WTC11 (cell line): ENCODE measurements around the gene WDR75. TPM values are rescaled to one million over a fixed set of nuclear protein-coding genes. Genes with fewer than 3 reads are reported as not detected.

Source experiments
- ATAC-seq: fragments of 200-7000 bp; cut with Tn5 transposase; 2 replicates; pipeline ENCODE4 v1.10.0; 2021; ENCODE audit warnings: mild to moderate bottlenecking, moderate library complexity
- CTCF ChIA-PET: fragments of 300-600 bp; sonication (Branson Sonifier 250); formaldehyde crosslinking; loops from one replicate; lab custom pipeline; 2021; ENCODE audit warnings: antibody characterized with exemption; lab: Charles Lee
- POLR2A ChIA-PET: fragments of 350-600 bp; sonication (Branson Sonifier 250); formaldehyde crosslinking; loops from one replicate; lab custom pipeline; 2021; ENCODE audit warnings: antibody characterized with exemption; lab: Charles Lee
- DNase-seq: peaks from one replicate; pipeline ENCODE4 v3.0.0; 2021; ENCODE audit warnings: low spot score
- H3K27ac Mint-ChIP-seq: 2 replicates; pipeline ENCODE4 v1.8.0; 2021; ENCODE audit warnings: mixed read lengths
- H3K27me3 Mint-ChIP-seq: 2 replicates; pipeline ENCODE4 v1.8.0; 2021; ENCODE audit warnings: low read depth, mild to moderate bottlenecking, moderate library complexity, mixed read lengths
- H3K36me3 Mint-ChIP-seq: 2 replicates; pipeline ENCODE4 v1.8.0; 2021; ENCODE audit warnings: mixed read lengths
- H3K4me1 Mint-ChIP-seq: 2 replicates; pipeline ENCODE4 v1.8.0; 2022; ENCODE audit warnings: mixed read lengths
- H3K4me3 Mint-ChIP-seq: 2 replicates; pipeline ENCODE4 v1.8.0; 2021; ENCODE audit warnings: mild to moderate bottlenecking, moderate library complexity, mixed read lengths
- H3K9me3 Mint-ChIP-seq: 2 replicates; pipeline ENCODE4 v1.8.0; 2021; ENCODE audit warnings: mixed read lengths
- EMX1 ChIP-seq: fragments of 250-450 bp; sonication (Bioruptor Pico); IDR thresholded peaks from 2 replicates; pipeline ENCODE4 v1.8.0; 2021; ENCODE audit warnings: mild to moderate bottlenecking
- ESRRA ChIP-seq: sonication (generic); formaldehyde crosslinking; IDR thresholded peaks from 2 replicates; pipeline ENCODE4 v1.8.1; 2022; ENCODE audit warnings: mild to moderate bottlenecking, missing genetic modification reagents, borderline replicate concordance
- ETV6 ChIP-seq: sonication (generic); formaldehyde crosslinking; IDR thresholded peaks from 2 replicates; pipeline ENCODE4 v1.8.1; 2022; ENCODE audit warnings: mild to moderate bottlenecking, missing genetic modification reagents
- GRHL2 ChIP-seq: fragments of 250-450 bp; sonication (Bioruptor Pico); IDR thresholded peaks from 2 replicates; pipeline ENCODE4 v1.8.0; 2022; ENCODE audit warnings: mild to moderate bottlenecking, moderate library complexity; ENCODE audit not compliant: insufficient replicate concordance, severe bottlenecking
- JAZF1 ChIP-seq: fragments of 250-450 bp; sonication (Bioruptor Pico); IDR thresholded peaks from 2 replicates; pipeline ENCODE4 v1.9.0; 2021; ENCODE audit warnings: moderate library complexity, mild to moderate bottlenecking, inconsistent platforms
- JUN ChIP-seq: sonication (generic); formaldehyde crosslinking; IDR thresholded peaks from 2 replicates; pipeline ENCODE4 v1.8.0; 2023; ENCODE audit warnings: mild to moderate bottlenecking, missing genetic modification reagents
- MXD4 ChIP-seq: fragments of 250-450 bp; sonication (Bioruptor Pico); IDR thresholded peaks from 2 replicates; pipeline ENCODE4 v1.8.0; 2021; ENCODE audit warnings: mild to moderate bottlenecking, moderate library complexity, borderline replicate concordance
- NFYB ChIP-seq: sonication (generic); formaldehyde crosslinking; conservative IDR thresholded peaks from 2 replicates; pipeline ENCODE4 v1.8.0; 2022; ENCODE audit warnings: low read depth, missing genetic modification reagents
- OVOL2 ChIP-seq: fragments of 250-450 bp; sonication (Bioruptor Pico); IDR thresholded peaks from 2 replicates; pipeline ENCODE4 v1.9.0; 2021; ENCODE audit warnings: mild to moderate bottlenecking, borderline replicate concordance
- ZNF263 ChIP-seq: sonication (generic); formaldehyde crosslinking; IDR thresholded peaks from 2 replicates; pipeline ENCODE4 v1.8.1; 2022; ENCODE audit warnings: low read depth, mild to moderate bottlenecking, moderate library complexity, missing genetic modification reagents
- total RNA-seq: library from RNA; stranded (reverse); gene quantifications from 3 replicates; pipeline ENCODE4 v1.2.3, GENCODE V29; 2021
- TF ChIP-seq, protein P1 (sequence below): sonication (generic); formaldehyde crosslinking; IDR thresholded peaks from 2 replicates; pipeline ENCODE4 v1.8.0; 2022; ENCODE audit warnings: mild to moderate bottlenecking, missing genetic modification reagents
- TF ChIP-seq, protein P2 (sequence below): sonication (generic); formaldehyde crosslinking; IDR thresholded peaks from 2 replicates; pipeline ENCODE4 v1.8.1; 2023; ENCODE audit warnings: mild to moderate bottlenecking, missing genetic modification reagents
- TF ChIP-seq, protein P3 (sequence below): fragments of 250-450 bp; sonication (Bioruptor Pico); conservative IDR thresholded peaks from 2 replicates; pipeline ENCODE4 v1.9.0; 2021; ENCODE audit warnings: mild to moderate bottlenecking
- TF ChIP-seq, protein P4 (sequence below): sonication (generic); formaldehyde crosslinking; conservative IDR thresholded peaks from 2 replicates; pipeline ENCODE4 v1.8.1; 2023; ENCODE audit warnings: mild to moderate bottlenecking, low read depth, missing genetic modification reagents, moderate library complexity
- TF ChIP-seq, protein P5 (sequence below): fragments of 250-450 bp; sonication (Bioruptor Pico); IDR thresholded peaks from 2 replicates; pipeline ENCODE4 v2.1.2; 2022; ENCODE audit warnings: mild to moderate bottlenecking, moderate library complexity
- TF ChIP-seq, protein P6 (sequence below): sonication (generic); formaldehyde crosslinking; IDR thresholded peaks from 2 replicates; pipeline ENCODE4 v1.8.0; 2022; ENCODE audit warnings: mild to moderate bottlenecking, missing genetic modification reagents
- TF ChIP-seq, protein P7 (sequence below): sonication (generic); formaldehyde crosslinking; IDR thresholded peaks from 2 replicates; pipeline ENCODE4 v1.8.1; 2022; ENCODE audit warnings: mild to moderate bottlenecking, missing genetic modification reagents, moderate library complexity, borderline replicate concordance
- TF ChIP-seq, protein P8 (sequence below): sonication (generic); formaldehyde crosslinking; IDR thresholded peaks from 2 replicates; pipeline ENCODE4 v1.8.1; 2023; ENCODE audit warnings: mild to moderate bottlenecking, moderate library complexity, missing genetic modification reagents

The WDR75 gene
- total RNA-seq, 1 experiment from 2014 or later = 68.3 TPM

DNA sequence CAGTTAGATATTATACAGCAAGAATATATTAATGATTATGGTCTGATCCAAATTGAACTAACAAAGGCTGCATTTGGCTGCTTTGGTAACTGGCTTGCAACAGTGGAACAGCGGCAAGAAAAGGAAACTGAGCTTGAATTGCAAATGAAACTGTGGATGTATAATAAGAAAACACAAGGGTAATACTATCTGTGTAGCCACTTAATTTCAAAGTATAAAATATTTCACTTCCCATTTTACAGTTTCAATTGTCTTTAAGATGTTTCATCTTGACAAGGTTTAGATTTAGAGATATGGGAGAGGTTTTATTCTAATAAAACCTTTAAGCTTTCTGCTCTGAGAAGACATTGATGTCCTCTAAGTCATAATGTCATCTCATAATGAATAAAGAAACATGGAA lies 23.8 kb downstream of the WDR75 start (continued):
- TF ChIP-seq, protein P1, sequence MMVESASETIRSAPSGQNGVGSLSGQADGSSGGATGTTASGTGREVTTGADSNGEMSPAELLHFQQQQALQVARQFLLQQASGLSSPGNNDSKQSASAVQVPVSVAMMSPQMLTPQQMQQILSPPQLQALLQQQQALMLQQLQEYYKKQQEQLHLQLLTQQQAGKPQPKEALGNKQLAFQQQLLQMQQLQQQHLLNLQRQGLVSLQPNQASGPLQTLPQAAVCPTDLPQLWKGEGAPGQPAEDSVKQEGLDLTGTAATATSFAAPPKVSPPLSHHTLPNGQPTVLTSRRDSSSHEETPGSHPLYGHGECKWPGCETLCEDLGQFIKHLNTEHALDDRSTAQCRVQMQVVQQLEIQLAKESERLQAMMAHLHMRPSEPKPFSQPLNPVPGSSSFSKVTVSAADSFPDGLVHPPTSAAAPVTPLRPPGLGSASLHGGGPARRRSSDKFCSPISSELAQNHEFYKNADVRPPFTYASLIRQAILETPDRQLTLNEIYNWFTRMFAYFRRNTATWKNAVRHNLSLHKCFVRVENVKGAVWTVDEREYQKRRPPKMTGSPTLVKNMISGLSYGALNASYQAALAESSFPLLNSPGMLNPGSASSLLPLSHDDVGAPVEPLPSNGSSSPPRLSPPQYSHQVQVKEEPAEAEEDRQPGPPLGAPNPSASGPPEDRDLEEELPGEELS (CRISPR knock-in tag) = no peak
- TF ChIP-seq, protein P2, sequence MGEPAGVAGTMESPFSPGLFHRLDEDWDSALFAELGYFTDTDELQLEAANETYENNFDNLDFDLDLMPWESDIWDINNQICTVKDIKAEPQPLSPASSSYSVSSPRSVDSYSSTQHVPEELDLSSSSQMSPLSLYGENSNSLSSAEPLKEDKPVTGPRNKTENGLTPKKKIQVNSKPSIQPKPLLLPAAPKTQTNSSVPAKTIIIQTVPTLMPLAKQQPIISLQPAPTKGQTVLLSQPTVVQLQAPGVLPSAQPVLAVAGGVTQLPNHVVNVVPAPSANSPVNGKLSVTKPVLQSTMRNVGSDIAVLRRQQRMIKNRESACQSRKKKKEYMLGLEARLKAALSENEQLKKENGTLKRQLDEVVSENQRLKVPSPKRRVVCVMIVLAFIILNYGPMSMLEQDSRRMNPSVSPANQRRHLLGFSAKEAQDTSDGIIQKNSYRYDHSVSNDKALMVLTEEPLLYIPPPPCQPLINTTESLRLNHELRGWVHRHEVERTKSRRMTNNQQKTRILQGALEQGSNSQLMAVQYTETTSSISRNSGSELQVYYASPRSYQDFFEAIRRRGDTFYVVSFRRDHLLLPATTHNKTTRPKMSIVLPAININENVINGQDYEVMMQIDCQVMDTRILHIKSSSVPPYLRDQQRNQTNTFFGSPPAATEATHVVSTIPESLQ (CRISPR knock-in tag) = no peak
- TF ChIP-seq, protein P3, sequence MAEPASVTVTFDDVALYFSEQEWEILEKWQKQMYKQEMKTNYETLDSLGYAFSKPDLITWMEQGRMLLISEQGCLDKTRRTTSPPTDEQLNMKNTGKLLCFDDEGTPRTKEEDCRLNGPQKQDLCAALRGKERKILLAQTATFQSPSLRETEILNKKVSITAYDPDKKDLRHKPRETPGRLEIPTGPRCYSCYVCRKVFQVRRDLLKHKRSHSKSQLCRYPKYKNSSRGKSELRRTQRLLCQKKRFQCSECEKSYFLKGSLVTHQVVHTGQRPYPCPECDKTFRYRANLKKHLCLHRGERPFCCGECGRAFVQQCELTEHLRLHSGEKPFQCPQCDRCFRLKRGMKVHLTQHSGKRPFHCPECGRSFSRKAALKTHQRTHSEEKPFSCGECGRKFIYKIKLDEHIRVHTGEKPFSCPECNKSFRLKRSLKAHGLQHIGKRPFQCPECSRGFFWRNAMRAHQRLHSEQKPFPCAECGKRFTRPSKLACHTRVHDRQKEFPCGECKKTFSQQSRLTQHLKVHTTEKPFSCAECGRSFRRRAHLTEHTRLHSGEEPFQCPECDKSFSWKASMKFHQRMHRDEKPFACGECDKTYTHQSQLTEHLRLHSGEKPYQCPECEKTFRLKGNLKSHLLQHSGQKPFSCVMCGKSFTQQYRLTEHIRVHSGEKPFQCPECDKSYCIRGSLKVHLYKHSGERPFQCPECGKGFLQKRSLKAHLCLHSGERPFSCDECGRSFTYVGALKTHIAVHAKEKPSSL = no peak
- no peak for TF ChIP-seq JUN
- TF ChIP-seq, protein P4, sequence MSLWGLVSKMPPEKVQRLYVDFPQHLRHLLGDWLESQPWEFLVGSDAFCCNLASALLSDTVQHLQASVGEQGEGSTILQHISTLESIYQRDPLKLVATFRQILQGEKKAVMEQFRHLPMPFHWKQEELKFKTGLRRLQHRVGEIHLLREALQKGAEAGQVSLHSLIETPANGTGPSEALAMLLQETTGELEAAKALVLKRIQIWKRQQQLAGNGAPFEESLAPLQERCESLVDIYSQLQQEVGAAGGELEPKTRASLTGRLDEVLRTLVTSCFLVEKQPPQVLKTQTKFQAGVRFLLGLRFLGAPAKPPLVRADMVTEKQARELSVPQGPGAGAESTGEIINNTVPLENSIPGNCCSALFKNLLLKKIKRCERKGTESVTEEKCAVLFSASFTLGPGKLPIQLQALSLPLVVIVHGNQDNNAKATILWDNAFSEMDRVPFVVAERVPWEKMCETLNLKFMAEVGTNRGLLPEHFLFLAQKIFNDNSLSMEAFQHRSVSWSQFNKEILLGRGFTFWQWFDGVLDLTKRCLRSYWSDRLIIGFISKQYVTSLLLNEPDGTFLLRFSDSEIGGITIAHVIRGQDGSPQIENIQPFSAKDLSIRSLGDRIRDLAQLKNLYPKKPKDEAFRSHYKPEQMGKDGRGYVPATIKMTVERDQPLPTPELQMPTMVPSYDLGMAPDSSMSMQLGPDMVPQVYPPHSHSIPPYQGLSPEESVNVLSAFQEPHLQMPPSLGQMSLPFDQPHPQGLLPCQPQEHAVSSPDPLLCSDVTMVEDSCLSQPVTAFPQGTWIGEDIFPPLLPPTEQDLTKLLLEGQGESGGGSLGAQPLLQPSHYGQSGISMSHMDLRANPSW (CRISPR knock-in tag) = no peak
- TF ChIP-seq ZNF263 (CRISPR knock-in tag) = no peak
- TF ChIP-seq JAZF1 (CRISPR knock-in tag) = no peak
- TF ChIP-seq, protein P5, sequence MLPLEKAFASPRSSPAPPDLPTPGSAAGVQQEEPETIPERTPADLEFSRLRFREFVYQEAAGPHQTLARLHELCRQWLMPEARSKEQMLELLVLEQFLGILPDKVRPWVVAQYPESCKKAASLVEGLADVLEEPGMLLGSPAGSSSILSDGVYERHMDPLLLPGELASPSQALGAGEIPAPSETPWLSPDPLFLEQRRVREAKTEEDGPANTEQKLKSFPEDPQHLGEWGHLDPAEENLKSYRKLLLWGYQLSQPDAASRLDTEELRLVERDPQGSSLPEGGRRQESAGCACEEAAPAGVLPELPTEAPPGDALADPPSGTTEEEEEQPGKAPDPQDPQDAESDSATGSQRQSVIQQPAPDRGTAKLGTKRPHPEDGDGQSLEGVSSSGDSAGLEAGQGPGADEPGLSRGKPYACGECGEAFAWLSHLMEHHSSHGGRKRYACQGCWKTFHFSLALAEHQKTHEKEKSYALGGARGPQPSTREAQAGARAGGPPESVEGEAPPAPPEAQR (CRISPR knock-in tag) = no peak

DNA sequence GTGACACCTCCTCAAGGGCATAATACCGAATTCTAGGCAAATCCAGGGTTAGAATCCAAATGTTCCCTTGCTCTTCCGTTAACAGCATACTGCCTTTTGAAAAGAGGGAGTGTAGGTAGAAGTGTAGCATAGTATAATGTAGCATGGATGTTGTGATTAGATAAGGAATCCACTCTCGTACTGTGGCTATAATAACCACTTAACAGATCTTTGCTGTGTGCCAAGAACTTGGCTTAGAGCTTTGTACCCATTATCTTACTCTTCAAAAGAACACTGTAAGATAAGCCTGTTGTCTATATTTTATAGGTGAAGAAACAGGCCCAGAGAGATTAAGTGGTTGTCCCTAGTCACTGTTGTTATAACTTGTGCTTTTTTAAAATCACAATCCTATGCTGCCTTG lies 24.2 kb downstream of the WDR75 start:
- Mint-ChIP-seq H3K27ac (no peak overlapping the region), H3K4me1 (no peaks in the 10 kb centered on the region), H3K9me3 (no peaks in the 10 kb centered on the region), H3K27me3 (no peaks in the 10 kb centered on the region)
- no peak for DNase-seq
- ChIA-PET CTCF (no interaction called here), POLR2A (no interaction called here)
- TF ChIP-seq EMX1 (CRISPR knock-in tag) (no peak), ZNF263 (CRISPR knock-in tag) (no peak), MXD4 (CRISPR knock-in tag) (no peak), OVOL2 (CRISPR knock-in tag) (no peak), NFYB (CRISPR knock-in tag) (no peak), ESRRA (CRISPR knock-in tag) (no peak), GRHL2 (CRISPR knock-in tag) (no peak), ETV6 (CRISPR knock-in tag) (no peak)
- TF ChIP-seq, protein P6, sequence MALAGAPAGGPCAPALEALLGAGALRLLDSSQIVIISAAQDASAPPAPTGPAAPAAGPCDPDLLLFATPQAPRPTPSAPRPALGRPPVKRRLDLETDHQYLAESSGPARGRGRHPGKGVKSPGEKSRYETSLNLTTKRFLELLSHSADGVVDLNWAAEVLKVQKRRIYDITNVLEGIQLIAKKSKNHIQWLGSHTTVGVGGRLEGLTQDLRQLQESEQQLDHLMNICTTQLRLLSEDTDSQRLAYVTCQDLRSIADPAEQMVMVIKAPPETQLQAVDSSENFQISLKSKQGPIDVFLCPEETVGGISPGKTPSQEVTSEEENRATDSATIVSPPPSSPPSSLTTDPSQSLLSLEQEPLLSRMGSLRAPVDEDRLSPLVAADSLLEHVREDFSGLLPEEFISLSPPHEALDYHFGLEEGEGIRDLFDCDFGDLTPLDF (CRISPR knock-in tag) = no peak
- TF ChIP-seq, protein P7, sequence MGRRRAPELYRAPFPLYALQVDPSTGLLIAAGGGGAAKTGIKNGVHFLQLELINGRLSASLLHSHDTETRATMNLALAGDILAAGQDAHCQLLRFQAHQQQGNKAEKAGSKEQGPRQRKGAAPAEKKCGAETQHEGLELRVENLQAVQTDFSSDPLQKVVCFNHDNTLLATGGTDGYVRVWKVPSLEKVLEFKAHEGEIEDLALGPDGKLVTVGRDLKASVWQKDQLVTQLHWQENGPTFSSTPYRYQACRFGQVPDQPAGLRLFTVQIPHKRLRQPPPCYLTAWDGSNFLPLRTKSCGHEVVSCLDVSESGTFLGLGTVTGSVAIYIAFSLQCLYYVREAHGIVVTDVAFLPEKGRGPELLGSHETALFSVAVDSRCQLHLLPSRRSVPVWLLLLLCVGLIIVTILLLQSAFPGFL = no peak
- TF ChIP-seq, protein P8, sequence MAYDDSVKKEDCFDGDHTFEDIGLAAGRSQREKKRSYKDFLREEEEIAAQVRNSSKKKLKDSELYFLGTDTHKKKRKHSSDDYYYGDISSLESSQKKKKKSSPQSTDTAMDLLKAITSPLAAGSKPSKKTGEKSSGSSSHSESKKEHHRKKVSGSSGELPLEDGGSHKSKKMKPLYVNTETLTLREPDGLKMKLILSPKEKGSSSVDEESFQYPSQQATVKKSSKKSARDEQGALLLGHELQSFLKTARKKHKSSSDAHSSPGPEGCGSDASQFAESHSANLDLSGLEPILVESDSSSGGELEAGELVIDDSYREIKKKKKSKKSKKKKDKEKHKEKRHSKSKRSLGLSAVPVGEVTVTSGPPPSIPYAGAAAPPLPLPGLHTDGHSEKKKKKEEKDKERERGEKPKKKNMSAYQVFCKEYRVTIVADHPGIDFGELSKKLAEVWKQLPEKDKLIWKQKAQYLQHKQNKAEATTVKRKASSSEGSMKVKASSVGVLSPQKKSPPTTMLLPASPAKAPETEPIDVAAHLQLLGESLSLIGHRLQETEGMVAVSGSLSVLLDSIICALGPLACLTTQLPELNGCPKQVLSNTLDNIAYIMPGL (CRISPR knock-in tag) = no peak
- TF ChIP-seq, protein P2 (CRISPR knock-in tag) = no peak
- TF ChIP-seq, all 79 proteins: peak for 0
- no peak overlapping the region for H3K4me3 Mint-ChIP-seq
- no peak for ATAC-seq
- peaks cover 85% of the 10 kb centered on the region for H3K36me3 Mint-ChIP-seq
